ENCODE measurements around the gene PHF21A. TPM values are rescaled to one million over a fixed set of nuclear protein-coding genes. Genes with fewer than 3 reads are reported as not detected.

PHF21A gene
- total and polyA plus RNA-seq, 2 of the 13 experiments (the other 11 are each of a cell fraction or from before 2014, with no cell fraction given): 4.1 to 34.6 TPM

- TF ChIP-seq ZNF484 (CRISPR knock-in tag; IDR thresholded peaks at IDR 0.05; ENCODE audit: borderline replicate concordance, low read depth): no peak
- TF ChIP-seq, protein P1, sequence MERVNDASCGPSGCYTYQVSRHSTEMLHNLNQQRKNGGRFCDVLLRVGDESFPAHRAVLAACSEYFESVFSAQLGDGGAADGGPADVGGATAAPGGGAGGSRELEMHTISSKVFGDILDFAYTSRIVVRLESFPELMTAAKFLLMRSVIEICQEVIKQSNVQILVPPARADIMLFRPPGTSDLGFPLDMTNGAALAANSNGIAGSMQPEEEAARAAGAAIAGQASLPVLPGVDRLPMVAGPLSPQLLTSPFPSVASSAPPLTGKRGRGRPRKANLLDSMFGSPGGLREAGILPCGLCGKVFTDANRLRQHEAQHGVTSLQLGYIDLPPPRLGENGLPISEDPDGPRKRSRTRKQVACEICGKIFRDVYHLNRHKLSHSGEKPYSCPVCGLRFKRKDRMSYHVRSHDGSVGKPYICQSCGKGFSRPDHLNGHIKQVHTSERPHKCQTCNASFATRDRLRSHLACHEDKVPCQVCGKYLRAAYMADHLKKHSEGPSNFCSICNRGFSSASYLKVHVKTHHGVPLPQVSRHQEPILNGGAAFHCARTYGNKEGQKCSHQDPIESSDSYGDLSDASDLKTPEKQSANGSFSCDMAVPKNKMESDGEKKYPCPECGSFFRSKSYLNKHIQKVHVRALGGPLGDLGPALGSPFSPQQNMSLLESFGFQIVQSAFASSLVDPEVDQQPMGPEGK (CRISPR knock-in tag; IDR thresholded peaks at IDR 0.05): peak; percentile 64
- TF ChIP-seq HBP1 (CRISPR knock-in tag; IDR thresholded peaks at IDR 0.05; ENCODE audit: low read depth): 0 out of 2 replicates have a peak, but pooled peaks have one; percentile 24
- 0 out of 2 replicates have a peak, but pooled peaks have one; percentile 27 for TF ChIP-seq ZNF768 (CRISPR knock-in tag; IDR thresholded peaks at IDR 0.05)
- TF ChIP-seq SKI (IDR thresholded peaks at IDR 0.05; ENCODE audit: partially characterized antibody): no peak
- TF ChIP-seq, protein P2, sequence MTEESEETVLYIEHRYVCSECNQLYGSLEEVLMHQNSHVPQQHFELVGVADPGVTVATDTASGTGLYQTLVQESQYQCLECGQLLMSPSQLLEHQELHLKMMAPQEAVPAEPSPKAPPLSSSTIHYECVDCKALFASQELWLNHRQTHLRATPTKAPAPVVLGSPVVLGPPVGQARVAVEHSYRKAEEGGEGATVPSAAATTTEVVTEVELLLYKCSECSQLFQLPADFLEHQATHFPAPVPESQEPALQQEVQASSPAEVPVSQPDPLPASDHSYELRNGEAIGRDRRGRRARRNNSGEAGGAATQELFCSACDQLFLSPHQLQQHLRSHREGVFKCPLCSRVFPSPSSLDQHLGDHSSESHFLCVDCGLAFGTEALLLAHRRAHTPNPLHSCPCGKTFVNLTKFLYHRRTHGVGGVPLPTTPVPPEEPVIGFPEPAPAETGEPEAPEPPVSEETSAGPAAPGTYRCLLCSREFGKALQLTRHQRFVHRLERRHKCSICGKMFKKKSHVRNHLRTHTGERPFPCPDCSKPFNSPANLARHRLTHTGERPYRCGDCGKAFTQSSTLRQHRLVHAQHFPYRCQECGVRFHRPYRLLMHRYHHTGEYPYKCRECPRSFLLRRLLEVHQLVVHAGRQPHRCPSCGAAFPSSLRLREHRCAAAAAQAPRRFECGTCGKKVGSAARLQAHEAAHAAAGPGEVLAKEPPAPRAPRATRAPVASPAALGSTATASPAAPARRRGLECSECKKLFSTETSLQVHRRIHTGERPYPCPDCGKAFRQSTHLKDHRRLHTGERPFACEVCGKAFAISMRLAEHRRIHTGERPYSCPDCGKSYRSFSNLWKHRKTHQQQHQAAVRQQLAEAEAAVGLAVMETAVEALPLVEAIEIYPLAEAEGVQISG (CRISPR knock-in tag; IDR thresholded peaks at IDR 0.05): peak; percentile 44; the same call in 1 of the 2 replicates
These were observed 235.9 kb downstream of the PHF21A start, which contains the start of gene MAPK8IP1 (continued) for GRCh38 chr11:45885274-45885920.
